ENCODE results near the gene NPAS3.

- TF ChIP-seq OSR2 (tag by site-specific recombination; IDR thresholded peaks at IDR 0.05) (no peak), REST (tag by site-specific recombination; IDR thresholded peaks at IDR 0.05) (no peak), ZNF280D (tag by site-specific recombination; IDR thresholded peaks at IDR 0.05) (no peak)
Observed at GRCh38 chr14:33590891-33591630, 652.4 kb downstream of the NPAS3 start.
